Endothelial cell of umbilical vein (primary cell): ENCODE measurements around the gene SULT1C2. TPM values are rescaled to one million over a fixed set of nuclear protein-coding genes. Genes with fewer than 3 reads are reported as not detected.

Experiments used
- BruUV-seq: library from RNA; stranded (reverse); fragments of 400-500 nt; replicated peaks from 2 replicates; lab custom pipeline; 2021; lab: Mats Ljungman, UMichigan
- CTCF ChIA-PET: fragments of 300-600, 350-600 bp; sonication (Branson Sonifier 250); formaldehyde crosslinking; loops from one replicate; lab custom pipeline; 2021; ENCODE audit warnings: antibody characterized with exemption, inconsistent platforms; lab: Charles Lee
- POLR2A ChIA-PET: fragments of 300-600, 350-600 bp; sonication (Branson Sonifier 250); formaldehyde crosslinking; loops from one replicate; lab custom pipeline; 2021; ENCODE audit warnings: antibody characterized with exemption, inconsistent platforms; lab: Charles Lee
- DNase-seq: peaks from one replicate; pipeline ENCODE4 v3.0.0-alpha.2; 2011; ENCODE audit warnings: low read depth, low spot score
- FAIRE-seq: peaks from 2 replicates; lab custom pipeline; 2011; peaks lifted over from hg19 to GRCh38; lab: Jason Lieb, UNC
- H2AFZ ChIP-seq: 2 replicates; pipeline ENCODE4 v1.6.0; 2012; ENCODE audit warnings: low read depth, low read length, control low read depth, inconsistent platforms
- H3K27ac ChIP-seq: 2 replicates; pipeline ENCODE4 v1.5.1; 2011; ENCODE audit warnings: low read depth, mild to moderate bottlenecking, control low read depth, low read length, moderate library complexity; ENCODE audit not compliant: insufficient read depth
- H3K27me3 ChIP-seq, 2 experiments: 2 replicates each; pipeline versions ENCODE4 v1.6.0 to v1.6.1; 2011; ENCODE audit warnings: low read length in 2 of 2, mixed read lengths in 1 of 2; ENCODE audit not compliant: control insufficient read depth in 2 of 2, insufficient read depth in 2 of 2
- H3K36me3 ChIP-seq, 2 experiments: 2 replicates in 1 of 2; 3 replicates in 1 of 2; pipeline ENCODE4 v1.5.1; 2011; ENCODE audit warnings: low read length in 2 of 2, mild to moderate bottlenecking in 1 of 2, moderate library complexity in 1 of 2; ENCODE audit not compliant: control insufficient read depth in 2 of 2, insufficient read depth in 2 of 2; ENCODE audit errors: extremely low read depth in 1 of 2
- H3K4me1 ChIP-seq: 3 replicates; pipeline ENCODE4 v1.5.1; 2011; ENCODE audit warnings: mild to moderate bottlenecking, low read length; ENCODE audit not compliant: control insufficient read depth, insufficient read depth; ENCODE audit errors: extremely low read depth
- H3K4me2 ChIP-seq: 2 replicates; pipeline ENCODE4 v1.6.1; 2011; ENCODE audit warnings: low read length, control low read depth, mixed read lengths; ENCODE audit not compliant: insufficient read depth
- H3K4me3 ChIP-seq, 3 experiments: fragments of 200-600 bp in 1 of 3; sonication (generic), shearing (Covaris generic) in 1 of 3; replicated peaks in 1 of 3; 2 replicates each; pipeline ENCODE4 v1.5.1; 2011 to 2016; ENCODE audit warnings: control low read depth in 3 of 3, low read length in 3 of 3, mild to moderate bottlenecking in 2 of 3, inconsistent platforms in 1 of 3, low read depth in 1 of 3, moderate library complexity in 1 of 3; ENCODE audit not compliant: insufficient read depth in 1 of 3
- H3K79me2 ChIP-seq: 2 replicates; pipeline ENCODE4 v1.6.0; 2012; ENCODE audit warnings: low read length, inconsistent platforms; ENCODE audit not compliant: control insufficient read depth, insufficient read depth
- H3K9ac ChIP-seq: replicated peaks from 2 replicates; pipeline ENCODE3; 2011; ENCODE audit warnings: low read length, control low read depth; ENCODE audit not compliant: insufficient read depth; ENCODE audit errors: extremely low read depth
- H3K9me1 ChIP-seq: replicated peaks from 3 replicates; pipeline ENCODE4 v1.6.0; 2011; ENCODE audit warnings: mild to moderate bottlenecking, low read length; ENCODE audit not compliant: control insufficient read depth, insufficient read depth; ENCODE audit errors: extremely low read depth
- H3K9me3 ChIP-seq: replicated peaks from 2 replicates; pipeline ENCODE4 v1.5.1; 2012; ENCODE audit warnings: low read length, inconsistent platforms; ENCODE audit not compliant: control insufficient read depth, insufficient read depth
- H4K20me1 ChIP-seq: replicated peaks from 2 replicates; pipeline ENCODE3; 2011; ENCODE audit warnings: mild to moderate bottlenecking, low read length; ENCODE audit not compliant: control insufficient read depth, insufficient read depth; ENCODE audit errors: extremely low read depth
- EZH2 ChIP-seq: IDR thresholded peaks from 2 replicates; pipeline ENCODE4 v1.6.1; 2012; ENCODE audit warnings: borderline replicate concordance, low read depth, mild to moderate bottlenecking, moderate library complexity, low read length, inconsistent platforms; ENCODE audit not compliant: severe bottlenecking
- FOS ChIP-seq: IDR thresholded peaks from 2 replicates; pipeline ENCODE4 v1.6.1; 2011; ENCODE audit warnings: mild to moderate bottlenecking, low read length, moderate library complexity, borderline replicate concordance; ENCODE audit not compliant: insufficient read depth
- GATA2 ChIP-seq: IDR thresholded peaks from 2 replicates; pipeline ENCODE4 v1.7.0; 2011; ENCODE audit warnings: low read depth, mild to moderate bottlenecking, moderate library complexity, mixed read lengths, low read length; ENCODE audit not compliant: insufficient read length, insufficient read depth
- JUN ChIP-seq: IDR thresholded peaks from 2 replicates; pipeline ENCODE4 v1.6.1; 2011; ENCODE audit warnings: borderline replicate concordance, low read depth; ENCODE audit not compliant: insufficient read length, insufficient read depth
- MYC ChIP-seq: IDR thresholded peaks from one replicate; pipeline ENCODE4 v1.6.1; 2011; ENCODE audit warnings: mild to moderate bottlenecking, low read depth, low read length
- POLR2A ChIP-seq: IDR thresholded peaks from 2 replicates; pipeline ENCODE4 v1.6.1; 2012; ENCODE audit warnings: low read depth, mild to moderate bottlenecking, control low read depth, low read length
- POLR2AphosphoS5 ChIP-seq: IDR thresholded peaks from 2 replicates; pipeline ENCODE4 v1.6.1; 2012; ENCODE audit warnings: low read depth, mild to moderate bottlenecking, control low read depth, low read length, moderate library complexity; ENCODE audit not compliant: insufficient read depth
- dilution Hi-C: fragments of 300-500 bp; cut with MboI; formaldehyde crosslinking; loops from one replicate; pipeline ENCODE4 v1.15.0; 2019; ENCODE audit warnings: low sequenced_read_pairs; ENCODE audit not compliant: extremely low pct_ligation_motif_present
- intact Hi-C: fragments of 100-400 bp; cut with micrococcal nuclease; formaldehyde crosslinking; loops from one replicate; pipeline ENCODE4 v1.10.0; 2022
- polyA plus RNA-seq, 4 experiments: library from polyadenylated mRNA; depleted of rRNA in 3 of 4; stranded (reverse) in 3 of 4; unstranded in 1 of 4; fragments of >200 nt; gene quantifications; 2 replicates each; pipeline versions ENCODE4 v1.2.1 to v1.2.3, GENCODE V29; 2011 to 2012; ENCODE audit warnings: missing spikeins in 1 of 4
- total RNA-seq: library from RNA; stranded (reverse); gene quantifications from 2 replicates; pipeline ENCODE4 v1.2.3, GENCODE V29; 2021
- TF ChIP-seq, protein P1 (sequence below): IDR thresholded peaks from 2 replicates; pipeline ENCODE4 v1.6.1; 2011; ENCODE audit not compliant: insufficient read depth, insufficient read length
- TF ChIP-seq, protein P2 (sequence below), 2 donors: IDR thresholded peaks; 1 replicate in 1 of 2; 2 replicates in 1 of 2; pipeline ENCODE4 v1.5.1; 2011; ENCODE audit warnings: low read length in 2 of 2, mild to moderate bottlenecking in 2 of 2, moderate library complexity in 2 of 2, control low read depth in 1 of 2, inconsistent platforms in 1 of 2, low read depth in 1 of 2; ENCODE audit not compliant: insufficient read depth in 1 of 2; ENCODE audit errors: extremely low read depth in 1 of 2

Gene SULT1C2
- total and polyA plus RNA-seq, 2 donors (not counting 3 experiments of a cell fraction or from before 2014, with no cell fraction given): not detected

GRCh38 chr2:108325756-108326155 lies 37.1 kb downstream of the SULT1C2 start:
- CTCF ChIA-PET: no interaction called here
- H3K9ac ChIP-seq: no peak overlapping the region
- dilution Hi-C loops: no loop called here
- H3K4me3 ChIP-seq: no peak overlapping the region
- POLR2A ChIA-PET: no interaction called here
- H3K9me3 ChIP-seq: no peaks in the 10 kb centered on the region
- no peak overlapping the region for H2AFZ ChIP-seq
- no peak overlapping the region for H3K27ac ChIP-seq
- H3K4me1 ChIP-seq: no peaks in the 10 kb centered on the region
- H3K4me2 ChIP-seq: no peak overlapping the region
- no peaks in the 10 kb centered on the region for H3K36me3 ChIP-seq
- no peaks in the 10 kb centered on the region for H3K27me3 ChIP-seq
- BruUV-seq: no TSS peak
- FAIRE-seq (no peak), DNase-seq (no peak)
- intact Hi-C loops: no loop called here
- no peaks in the 10 kb centered on the region for H3K79me2 ChIP-seq
- TF ChIP-seq POLR2A: no peak
- TF ChIP-seq MYC: no peak
- TF ChIP-seq, protein P1, sequence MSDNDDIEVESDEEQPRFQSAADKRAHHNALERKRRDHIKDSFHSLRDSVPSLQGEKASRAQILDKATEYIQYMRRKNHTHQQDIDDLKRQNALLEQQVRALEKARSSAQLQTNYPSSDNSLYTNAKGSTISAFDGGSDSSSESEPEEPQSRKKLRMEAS: no peak
- TF ChIP-seq FOS: no peak
- no peak for TF ChIP-seq EZH2
- no peak for TF ChIP-seq JUN
- TF ChIP-seq, protein P2, sequence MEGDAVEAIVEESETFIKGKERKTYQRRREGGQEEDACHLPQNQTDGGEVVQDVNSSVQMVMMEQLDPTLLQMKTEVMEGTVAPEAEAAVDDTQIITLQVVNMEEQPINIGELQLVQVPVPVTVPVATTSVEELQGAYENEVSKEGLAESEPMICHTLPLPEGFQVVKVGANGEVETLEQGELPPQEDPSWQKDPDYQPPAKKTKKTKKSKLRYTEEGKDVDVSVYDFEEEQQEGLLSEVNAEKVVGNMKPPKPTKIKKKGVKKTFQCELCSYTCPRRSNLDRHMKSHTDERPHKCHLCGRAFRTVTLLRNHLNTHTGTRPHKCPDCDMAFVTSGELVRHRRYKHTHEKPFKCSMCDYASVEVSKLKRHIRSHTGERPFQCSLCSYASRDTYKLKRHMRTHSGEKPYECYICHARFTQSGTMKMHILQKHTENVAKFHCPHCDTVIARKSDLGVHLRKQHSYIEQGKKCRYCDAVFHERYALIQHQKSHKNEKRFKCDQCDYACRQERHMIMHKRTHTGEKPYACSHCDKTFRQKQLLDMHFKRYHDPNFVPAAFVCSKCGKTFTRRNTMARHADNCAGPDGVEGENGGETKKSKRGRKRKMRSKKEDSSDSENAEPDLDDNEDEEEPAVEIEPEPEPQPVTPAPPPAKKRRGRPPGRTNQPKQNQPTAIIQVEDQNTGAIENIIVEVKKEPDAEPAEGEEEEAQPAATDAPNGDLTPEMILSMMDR (IDR thresholded peaks at IDR 0.05; ENCODE audit: extremely low read depth in 1 of 2, insufficient read depth in 1 of 2, low read depth in 1 of 2, low read length in 2 of 2): no peak
- TF ChIP-seq POLR2AphosphoS5: no peak
- TF ChIP-seq GATA2: no peak
- H3K9me1 ChIP-seq: no peaks in the 10 kb centered on the region
- no peaks in the 10 kb centered on the region for H4K20me1 ChIP-seq
